ENCODE data around the gene FIBP. TPM values are rescaled to one million over a fixed set of nuclear protein-coding genes. Genes with fewer than 3 reads are reported as not detected.

The FIBP gene
- total and polyA plus RNA-seq, 7 donors, result 27.7 to 73.9 (median 37.4) TPM

GRCh38 chr11:65883786-65884715 is 4.2 kb downstream of the FIBP start:
- H3K27me3 ChIP-seq (ENCODE audit: insufficient read depth in 3 of 3, low read length in 2 of 3), result no peaks in the 10 kb centered on the region
- WGBS, 3 donors, result 79 to 82% (median 80%) methylated on average over 28 of the region's 28 CpGs
- no peak overlapping the region for H3K4me3 ChIP-seq
- TF ChIP-seq CTCF (IDR thresholded peaks at IDR 0.05), result no peak
- intact Hi-C loops (cut with DNase I), result loop anchor here in 1 of 2 donors (1.0 kb wide), 1 partner anchor 104 kb away; no protein-coding TSS in a partner anchor
- H3K27ac ChIP-seq, result no peak overlapping the region
- peaks cover 9 to 49% of the 10 kb centered on the region in 2 donors for H3K36me3 ChIP-seq (ENCODE audit: insufficient read depth in 1 of 2, low read depth in 1 of 2)
- peaks cover 9% of the 10 kb centered on the region for H3K4me1 ChIP-seq
- no peak for ATAC-seq
- DNase-seq, result no peak
- no peaks in the 10 kb centered on the region for H3K9me3 ChIP-seq

GRCh38 chr11:65883058-65883761 is 5.1 kb downstream of the FIBP start:
- Histone ChIP-seq H3K9me3 (no peaks in the 10 kb centered on the region), H3K4me1 (peaks cover 8% of the 10 kb centered on the region), H3K27me3 (ENCODE audit: insufficient read depth in 3 of 3, low read length in 2 of 3) (no peaks in the 10 kb centered on the region), H3K4me3 (no peak overlapping the region), H3K27ac (no peak overlapping the region), H3K36me3 (ENCODE audit: insufficient read depth in 1 of 2, low read depth in 1 of 2) (peaks cover 9 to 49% of the 10 kb centered on the region in 2 donors)
- DNase-seq, result no peak
- ATAC-seq, result no peak
- intact Hi-C loops (cut with DNase I), result no loop called here
- WGBS, 3 donors, result 91 to 97% (median 92%) methylated on average over 12 to 13 of the region's 13 CpGs
- TF ChIP-seq CTCF (IDR thresholded peaks at IDR 0.05), result no peak

- Histone ChIP-seq H3K27ac (no peak overlapping the region), H3K36me3 (ENCODE audit: insufficient read depth in 1 of 2, low read depth in 1 of 2) (peaks cover 9 to 49% of the 10 kb centered on the region in 2 donors), H3K4me3 (no peak overlapping the region), H3K27me3 (ENCODE audit: insufficient read depth in 3 of 3, low read length in 2 of 3) (no peaks in the 10 kb centered on the region), H3K9me3 (no peaks in the 10 kb centered on the region), H3K4me1 (peaks cover 2% of the 10 kb centered on the region)
- ATAC-seq, result no peak
- WGBS, 3 donors, result 87 to 93% (median 88%) methylated on average over 29 to 30 of the region's 30 CpGs
- intact Hi-C loops (cut with DNase I), result no loop called here
- no peak for DNase-seq
- no peak for TF ChIP-seq CTCF (IDR thresholded peaks at IDR 0.05)
These were observed 5.9 kb downstream of the FIBP start for GRCh38 chr11:65882120-65883057.

- DNase-seq, result no peak
- Histone ChIP-seq H3K4me1 (no peaks in the 10 kb centered on the region), H3K27me3 (ENCODE audit: insufficient read depth in 3 of 3, low read length in 2 of 3) (no peaks in the 10 kb centered on the region), H3K4me3 (no peak overlapping the region), H3K27ac (no peak overlapping the region), H3K36me3 (ENCODE audit: insufficient read depth in 1 of 2, low read depth in 1 of 2) (peaks cover 9 to 37% of the 10 kb centered on the region in 2 donors), H3K9me3 (no peaks in the 10 kb centered on the region)
- TF ChIP-seq CTCF (IDR thresholded peaks at IDR 0.05), result no peak
- no peak for ATAC-seq
- intact Hi-C loops (cut with DNase I), result no loop called here
- WGBS, 3 donors, result 61 to 70% (median 68%) methylated on average over 7 of the region's 7 CpGs
These were observed 7.3 kb downstream of the FIBP start for GRCh38 chr11:65880844-65881421.

Measured in psoas muscle (tissue), 8 donors.